HCT116 (cell line): ENCODE results near the gene CUEDC2. TPM values are rescaled to one million over a fixed set of nuclear protein-coding genes. Genes with fewer than 3 reads are reported as not detected.

ENCODE experiments used
- ATAC-seq: fragments of 200-7000 bp; cut with Tn5 transposase; 2 replicates; pipeline ENCODE4 v1.9.1; 2020; ENCODE audit warnings: mild to moderate bottlenecking, moderate library complexity
- BruUV-seq: library from RNA; stranded (reverse); fragments of 400-500 nt; replicated peaks from 2 replicates; lab custom pipeline; 2021; lab: Mats Ljungman, UMichigan
- CTCF ChIA-PET: fragments of 300-600 bp; sonication (Branson Sonifier 250); formaldehyde crosslinking; loops from one replicate; lab custom pipeline; 2021; ENCODE audit warnings: antibody characterized with exemption; lab: Charles Lee
- POLR2A ChIA-PET: fragments of 300-600, 350-600 bp; sonication (Branson Sonifier 250); formaldehyde crosslinking; loops from one replicate; lab custom pipeline; 2021; ENCODE audit warnings: antibody characterized with exemption; lab: Charles Lee
- RAD21 ChIA-PET, 2 experiments: fragments of 300-600 bp; sonication (Branson Sonifier 250); formaldehyde crosslinking; loops; one replicate each; lab custom pipeline; 2023; ENCODE audit warnings: low total read pairs in 2 of 2; ENCODE audit not compliant: uncharacterized antibody in 2 of 2, unreplicated experiment in 2 of 2, low non-redundant PET in 1 of 2; lab: Charles Lee
- DNase-seq: peaks from one replicate; pipeline ENCODE4 v3.0.0-alpha.2; 2010; ENCODE audit warnings: low read depth, low spot score
- H2AFZ ChIP-seq: fragments of 200-600 bp; shearing (Covaris generic), sonication (generic); 2 replicates; pipeline ENCODE4 v1.6.1; 2017; ENCODE audit warnings: low read depth, mixed run types, mixed read lengths, antibody characterized with exemption, low read length; ENCODE audit not compliant: poor library complexity, severe bottlenecking
- H3K27ac ChIP-seq: 2 replicates; pipeline ENCODE4 v1.5.1; 2012; ENCODE audit warnings: low read depth, low read length
- H3K27me3 ChIP-seq: fragments of 200-600 bp; sonication (generic); 2 replicates; pipeline ENCODE4 v1.6.1; 2016; ENCODE audit warnings: mixed run types, low read length, mixed read lengths; ENCODE audit not compliant: insufficient read depth
- H3K36me3 ChIP-seq, 2 experiments: fragments of 200-500 bp in 1 of 2; fragments of 200-600 bp in 1 of 2; sonication (Bioruptor generic) in 1 of 2; sonication (generic) in 1 of 2; 2 replicates each; pipeline versions ENCODE4 v1.5.1 to v1.6.1; 2014 to 2016; ENCODE audit warnings: low read length in 2 of 2, inconsistent platforms in 1 of 2, mixed read lengths in 1 of 2, mixed run types in 1 of 2; ENCODE audit not compliant: insufficient read depth in 2 of 2, control insufficient read depth in 1 of 2
- H3K4me1 ChIP-seq, 2 experiments: fragments of 200-600 bp in 1 of 2; sonication (generic) in 1 of 2; 2 replicates each; pipeline versions ENCODE4 v1.5.1 to v1.6.1; 2012 to 2017; ENCODE audit warnings: low read length in 2 of 2, inconsistent platforms in 1 of 2, mild to moderate bottlenecking in 1 of 2, mixed read lengths in 1 of 2, mixed run types in 1 of 2, moderate library complexity in 1 of 2; ENCODE audit not compliant: insufficient read depth in 2 of 2, control insufficient read depth in 1 of 2
- H3K4me2 ChIP-seq: fragments of 200-600 bp; sonication (generic); 2 replicates; pipeline ENCODE4 v1.6.1; 2017; ENCODE audit warnings: mixed run types, low read length, mixed read lengths
- H3K4me3 ChIP-seq, 2 experiments: fragments of 200-600 bp in 1 of 2; sonication (generic) in 1 of 2; replicated peaks in 1 of 2; 2 replicates each; pipeline ENCODE4 v1.5.1; 2011 to 2016; ENCODE audit warnings: low read length in 2 of 2, control low read depth in 1 of 2, low read depth in 1 of 2, mild to moderate bottlenecking in 1 of 2, mixed read lengths in 1 of 2, mixed run types in 1 of 2
- H3K79me2 ChIP-seq: fragments of 200-600 bp; sonication (generic); 2 replicates; pipeline ENCODE4 v1.6.1; 2017; ENCODE audit warnings: mild to moderate bottlenecking, mixed run types, low read length, moderate library complexity, mixed read lengths; ENCODE audit not compliant: insufficient read depth
- H3K9ac ChIP-seq: fragments of 200-600 bp; sonication (generic); 2 replicates; pipeline ENCODE4 v1.6.1; 2016; ENCODE audit warnings: low read length, mixed read lengths
- H3K9me2 ChIP-seq: fragments of 200-600 bp; sonication (generic), shearing (Covaris generic); 2 replicates; pipeline ENCODE4 v1.6.1; 2017; ENCODE audit warnings: mixed run types, mild to moderate bottlenecking, moderate library complexity; ENCODE audit not compliant: insufficient read depth
- H3K9me3 ChIP-seq, 2 experiments: fragments of 200-500 bp in 1 of 2; fragments of 200-600 bp in 1 of 2; sonication (Bioruptor generic) in 1 of 2; sonication (generic) in 1 of 2; 2 replicates each; pipeline ENCODE4 v1.6.1; 2014 to 2017; ENCODE audit warnings: low read length in 2 of 2, mixed read lengths in 2 of 2, inconsistent platforms in 1 of 2, low read depth in 1 of 2, mild to moderate bottlenecking in 1 of 2, mixed run types in 1 of 2, moderate library complexity in 1 of 2; ENCODE audit not compliant: control insufficient read depth in 1 of 2, insufficient read depth in 1 of 2
- H4K20me1 ChIP-seq: fragments of 200-600 bp; sonication (generic), shearing (Covaris generic); 2 replicates; pipeline ENCODE4 v1.6.1; 2017; ENCODE audit warnings: mixed run types, mild to moderate bottlenecking, moderate library complexity; ENCODE audit not compliant: insufficient read depth
- CEBPB ChIP-seq: IDR thresholded peaks from 2 replicates; pipeline ENCODE4 v1.6.1; 2012; ENCODE audit warnings: low read depth
- ELF1 ChIP-seq: IDR thresholded peaks from 2 replicates; pipeline ENCODE4 v1.6.1; 2012; ENCODE audit warnings: low read depth, borderline replicate concordance
- EZH2 ChIP-seq: fragments of 200-600 bp; sonication (generic); IDR thresholded peaks from 2 replicates; pipeline ENCODE4 v1.6.1; 2017; ENCODE audit warnings: antibody characterized with exemption, mixed run types
- EZH2phosphoT487 ChIP-seq: fragments of 200-600 bp; IDR thresholded peaks from 2 replicates; pipeline ENCODE4 v1.6.1; 2018; ENCODE audit warnings: antibody characterized with exemption, borderline replicate concordance
- FOSL1 ChIP-seq: IDR thresholded peaks from 2 replicates; pipeline ENCODE4 v1.6.1; 2012; ENCODE audit warnings: low read depth
- MAX ChIP-seq: IDR thresholded peaks from 2 replicates; pipeline ENCODE4 v1.6.1; 2012
- SIN3A ChIP-seq: IDR thresholded peaks from 2 replicates; pipeline ENCODE4 v1.6.1; 2012; ENCODE audit warnings: low read depth
- YY1 ChIP-seq: IDR thresholded peaks from 2 replicates; pipeline ENCODE4 v1.6.1; 2011; ENCODE audit warnings: low read length, low read depth, moderate library complexity, mild to moderate bottlenecking; ENCODE audit not compliant: insufficient replicate concordance; ENCODE audit errors: extremely low read depth
- ZNF274 ChIP-seq: fragments of 200-500 bp; sonication (Bioruptor generic); IDR thresholded peaks from 2 replicates; pipeline ENCODE4 v1.6.1; 2014; ENCODE audit warnings: mild to moderate bottlenecking, low read depth, low read length, inconsistent platforms
- intact Hi-C: fragments of 100-400 bp; cut with micrococcal nuclease; formaldehyde crosslinking; loops from 2 replicates; pipeline ENCODE4 v1.10.0; 2022
- total RNA-seq: library from RNA; stranded (reverse); gene quantifications from one replicate; pipeline ENCODE4 v1.2.1, GENCODE V29; 2021; ENCODE audit not compliant: unreplicated experiment

The CUEDC2 gene
- total RNA-seq, 1 experiment from 2014 or later, result 96.7 TPM

- no peaks in the 10 kb centered on the region for H4K20me1 ChIP-seq
- intact Hi-C loops, result no loop called here
- BruUV-seq, result no TSS peak
- no peak for TF ChIP-seq ZNF274
- no peak for TF ChIP-seq EZH2
- TF ChIP-seq ELF1, result no peak
- TF ChIP-seq EZH2phosphoT487, result no peak
- H3K27ac ChIP-seq, result no peak overlapping the region
- ChIA-PET CTCF (interaction anchor here (0.7 to 1.7 kb wide), 2 partner anchors 14 to 38 kb away, joined by 3 to 5 read pairs; no protein-coding TSS in a partner anchor), POLR2A (no interaction called here), RAD21 (no interaction called here)
- H3K79me2 ChIP-seq, result no peaks in the 10 kb centered on the region
- no peaks in the 10 kb centered on the region for H3K9me3 ChIP-seq
- H3K4me3 ChIP-seq, result no peak overlapping the region
- H3K4me2 ChIP-seq, result peak overlapping the region; percentile 24; the same call in 1 of the 2 replicates
- H3K9me2 ChIP-seq, result no peaks in the 10 kb centered on the region
- H3K9ac ChIP-seq, result no peak overlapping the region
- DNase-seq, result no peak
- no peak overlapping the region for H2AFZ ChIP-seq
- ATAC-seq, result no peak
- no peaks in the 10 kb centered on the region for H3K36me3 ChIP-seq
- H3K4me1 ChIP-seq, result peaks cover 8 to 30% of the 10 kb centered on the region in 2 experiments
- H3K27me3 ChIP-seq, result no peaks in the 10 kb centered on the region
These were observed 42.5 kb downstream of the CUEDC2 start for GRCh38 chr10:102389894-102390293.

GRCh38 chr10:102384606-102385429 is 47.6 kb downstream of the CUEDC2 start:
- Histone ChIP-seq H3K9ac (no peak overlapping the region), H3K9me3 (no peaks in the 10 kb centered on the region), H3K79me2 (no peaks in the 10 kb centered on the region), H3K36me3 (peaks cover 10 to 15% of the 10 kb centered on the region in 2 experiments), H4K20me1 (no peaks in the 10 kb centered on the region), H2AFZ (no peak overlapping the region), H3K4me1 (peaks cover 0 to 1% of the 10 kb centered on the region in 2 experiments; a peak in 2 of 4 replicates), H3K4me3 (no peak overlapping the region), H3K4me2 (no peak overlapping the region), H3K9me2 (no peaks in the 10 kb centered on the region), H3K27me3 (no peaks in the 10 kb centered on the region), H3K27ac (no peak overlapping the region)
- CTCF ChIA-PET, result interaction anchor here (1.1 to 3.6 kb wide), 9 partner anchors 9 to 199 kb away, joined by 3 to 41 read pairs (median 9); partner anchors contain the start of genes ACTR1A and NFKB2
- TF ChIP-seq SIN3A (no peak), FOSL1 (no peak), ELF1 (no peak), CEBPB (no peak), ZNF274 (no peak), MAX (no peak), YY1 (no peak)
- BruUV-seq, result no TSS peak
- RAD21 ChIA-PET, result interaction anchor here in 1 of 2 experiments (0.7 to 1.0 kb wide), 2 partner anchors 14 to 199 kb away, joined by 3 to 5 read pairs; no protein-coding TSS in a partner anchor
- DNase-seq (no peak), ATAC-seq (no peak)
- POLR2A ChIA-PET, result interaction anchor here (1.0 kb wide), 1 partner anchor 11 kb away, joined by 3 read pairs; the partner anchor contains the start of gene NFKB2
- intact Hi-C loops, result no loop called here
